GM18907 (cell line): ENCODE measurements around the gene NMT1.

Source experiments
- ATAC-seq: cut with Tn5 transposase; IDR thresholded peaks from one replicate; pipeline ENCODE4 v1.9.1; 2021; ENCODE audit warnings: mild to moderate bottlenecking, moderate library complexity; ENCODE audit not compliant: unreplicated experiment

The NMT1 gene

GRCh38 chr17:45104029-45104428 lies 42.9 kb downstream of the NMT1 start:
- no peak for ATAC-seq

DNA sequence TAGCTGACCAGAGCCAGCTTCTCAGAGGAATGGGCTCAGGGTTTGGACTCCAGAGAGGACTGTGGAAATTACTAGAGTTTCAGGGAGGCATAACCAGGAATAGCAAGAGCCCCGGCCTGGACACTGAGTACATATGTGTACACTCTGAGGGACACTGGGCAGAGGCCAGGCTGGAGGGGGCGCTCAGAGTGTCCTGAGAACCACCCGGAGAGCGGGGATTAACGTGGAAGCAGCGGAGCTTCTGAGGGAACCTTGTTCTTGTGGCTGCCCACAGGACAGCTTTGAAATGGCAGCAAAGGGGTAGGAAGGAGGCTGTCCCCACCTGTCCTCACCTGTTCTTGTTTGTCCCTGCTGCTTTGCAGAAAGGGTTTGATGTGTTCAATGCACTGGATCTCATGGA lies 43.4 kb downstream of the NMT1 start:
- ATAC-seq: no peak

- ATAC-seq: no peak
Observed at GRCh38 chr17:45104907-45105624, 43.9 kb downstream of the NMT1 start.

DNA sequence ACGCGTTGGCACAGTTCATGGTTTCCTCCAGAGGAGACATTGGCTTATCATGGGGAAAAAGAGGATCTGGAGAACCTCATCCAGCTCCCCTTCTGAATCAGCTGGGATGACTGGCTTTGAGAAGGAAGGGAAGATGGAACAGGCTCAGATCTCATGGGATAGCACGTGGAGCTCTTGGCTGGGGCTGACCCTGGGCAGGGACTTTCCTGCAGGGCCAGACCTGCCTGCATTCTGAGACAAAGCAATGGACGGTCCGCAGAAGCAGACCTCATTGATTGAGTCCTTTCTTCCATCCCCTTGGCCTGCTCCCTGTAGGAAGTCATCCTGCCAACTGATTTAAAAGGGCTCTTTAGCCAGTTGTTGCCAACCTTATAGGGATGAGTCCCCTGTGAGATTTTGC lies 45.0 kb downstream of the NMT1 start:
- no peak for ATAC-seq

DNA sequence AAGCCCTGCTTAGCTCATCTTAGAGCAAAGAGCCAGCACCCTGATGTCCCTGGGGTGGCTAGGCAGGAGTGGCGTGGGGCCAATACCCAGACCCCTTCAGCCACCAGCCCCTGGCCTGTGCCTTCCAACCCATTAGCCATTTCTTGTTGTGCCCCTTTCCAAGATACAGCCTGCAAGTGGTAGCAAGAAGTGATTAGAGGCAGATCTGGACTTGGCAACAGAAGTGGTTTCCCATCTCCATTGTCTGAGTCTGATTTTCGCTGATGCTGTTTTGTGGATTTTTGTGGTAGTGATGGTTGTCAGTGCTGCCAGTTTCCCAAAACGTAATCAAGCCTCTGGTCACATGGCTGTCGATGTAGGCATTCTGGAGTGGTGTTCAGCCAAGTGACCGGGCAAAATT lies 45.5 kb downstream of the NMT1 start:
- no peak for ATAC-seq

GRCh38 chr17:45107293-45108010 lies 46.3 kb downstream of the NMT1 start:
- ATAC-seq: no peak

DNA sequence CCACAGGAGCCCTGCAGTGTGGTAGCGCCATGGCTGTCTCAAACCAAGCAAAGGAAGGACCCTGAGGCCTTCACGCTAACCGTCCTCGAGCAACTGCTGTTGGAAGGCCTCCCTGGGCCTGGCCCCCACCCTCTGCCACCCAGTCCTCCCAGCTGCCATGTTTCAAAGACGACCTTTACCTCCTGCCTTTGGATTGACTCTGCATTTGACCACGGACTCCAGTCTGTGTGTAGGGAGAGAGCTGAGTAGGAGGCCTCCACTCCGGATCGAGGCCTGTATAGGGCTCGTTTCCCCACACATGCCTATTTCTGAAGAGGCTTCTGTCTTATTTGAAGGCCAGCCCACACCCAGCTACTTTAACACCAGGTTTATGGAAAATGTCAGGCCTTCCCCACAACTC lies 46.9 kb downstream of the NMT1 start:
- ATAC-seq: no peak

DNA sequence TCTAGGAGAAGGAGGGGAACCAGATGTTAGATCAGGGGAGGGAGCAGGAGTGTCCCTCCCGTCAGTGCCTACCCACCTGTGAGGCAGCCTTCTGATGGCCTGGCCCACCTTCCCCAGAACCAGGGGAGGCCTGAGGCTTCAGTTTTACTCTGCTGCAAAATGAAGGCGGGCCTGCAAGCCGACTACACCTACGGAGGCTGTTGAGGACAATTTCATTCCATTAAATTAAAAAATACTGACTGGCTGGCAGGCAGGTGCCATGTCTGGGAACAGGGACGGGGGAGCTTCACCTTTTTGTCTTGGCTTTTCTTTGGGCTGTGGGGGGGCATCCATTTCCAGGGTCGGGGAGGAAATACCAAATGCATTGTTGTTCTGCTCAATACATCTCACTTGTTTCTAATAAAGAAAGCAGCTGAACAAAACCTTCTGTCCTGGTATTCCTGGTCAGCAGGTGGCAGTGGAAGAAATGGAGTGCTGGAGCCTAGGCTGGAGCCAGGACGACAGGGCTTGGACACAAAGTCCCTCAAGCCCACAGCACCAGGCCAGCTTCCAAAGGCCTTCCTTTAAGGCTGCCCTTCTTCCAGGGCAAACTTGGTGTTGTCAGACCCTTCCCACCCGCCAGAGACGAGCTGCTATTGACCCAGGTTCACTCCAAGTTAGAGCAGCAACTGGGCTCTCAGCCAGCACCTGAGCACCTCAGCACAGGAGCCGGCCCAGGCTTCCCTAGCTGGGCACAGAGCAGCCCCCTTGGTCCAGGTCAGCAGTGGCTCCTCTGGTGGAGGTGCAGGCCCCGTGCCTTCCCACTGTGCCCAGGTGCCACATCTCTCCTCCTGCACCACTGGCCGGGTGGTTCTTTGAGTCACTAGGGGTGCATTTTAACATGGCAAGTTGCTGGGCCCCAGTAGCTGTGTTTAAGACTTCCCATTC lies 47.7 kb downstream of the NMT1 start:
- no peak for ATAC-seq

DNA sequence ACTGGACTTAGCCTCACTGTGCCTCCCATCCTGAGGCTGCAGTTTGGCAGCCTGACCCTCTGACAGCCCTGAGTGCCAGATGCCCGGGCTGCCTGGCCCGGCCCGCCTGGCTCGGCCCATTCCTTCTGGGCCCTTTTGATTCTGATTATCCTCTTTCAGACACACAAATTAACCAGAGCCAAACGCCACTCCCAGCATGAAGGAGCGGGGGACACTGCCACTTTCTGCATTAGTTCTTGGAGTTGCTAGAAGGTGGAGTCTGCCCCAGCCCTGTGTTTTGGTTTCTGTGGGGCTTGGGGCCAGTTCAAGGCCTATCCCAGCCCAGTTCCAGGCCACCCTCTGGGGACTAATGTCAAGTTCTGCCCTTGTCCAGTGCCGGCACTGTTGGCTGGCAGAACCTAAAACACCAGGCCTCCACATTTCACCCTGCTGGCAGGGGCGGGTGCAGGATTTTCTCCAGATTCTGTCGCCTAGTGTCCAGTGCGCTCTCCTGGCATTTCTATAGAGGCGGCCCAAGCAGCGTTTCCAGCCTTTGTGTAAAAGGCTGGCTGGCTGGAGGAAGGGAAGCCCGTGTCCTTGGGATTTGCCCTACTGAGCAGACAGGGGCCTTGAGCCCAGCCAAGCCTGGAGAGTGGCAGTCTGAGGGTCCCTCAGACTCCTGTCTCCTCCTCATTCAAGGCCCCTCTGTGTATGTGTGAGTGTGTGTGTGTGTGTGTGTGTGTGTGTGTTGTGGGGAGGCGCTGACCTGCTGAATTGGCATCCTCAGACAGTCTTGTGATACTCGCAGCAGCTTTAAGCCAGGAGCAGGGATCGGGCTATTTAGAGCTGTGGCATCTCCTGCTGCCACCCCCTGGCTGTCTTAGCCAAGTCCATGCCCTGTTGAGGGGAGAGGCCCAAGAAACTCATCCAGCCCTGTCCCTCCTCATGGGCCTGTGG lies 49.8 kb downstream of the NMT1 start:
- no peak for ATAC-seq

- no peak for ATAC-seq
Observed at GRCh38 chr17:45111850-45112249, 50.7 kb downstream of the NMT1 start.

- no peak for ATAC-seq
Observed at GRCh38 chr17:45112559-45113423, 51.7 kb downstream of the NMT1 start.

- no peak for ATAC-seq
Observed at GRCh38 chr17:45113424-45113754, 52.3 kb downstream of the NMT1 start.

DNA sequence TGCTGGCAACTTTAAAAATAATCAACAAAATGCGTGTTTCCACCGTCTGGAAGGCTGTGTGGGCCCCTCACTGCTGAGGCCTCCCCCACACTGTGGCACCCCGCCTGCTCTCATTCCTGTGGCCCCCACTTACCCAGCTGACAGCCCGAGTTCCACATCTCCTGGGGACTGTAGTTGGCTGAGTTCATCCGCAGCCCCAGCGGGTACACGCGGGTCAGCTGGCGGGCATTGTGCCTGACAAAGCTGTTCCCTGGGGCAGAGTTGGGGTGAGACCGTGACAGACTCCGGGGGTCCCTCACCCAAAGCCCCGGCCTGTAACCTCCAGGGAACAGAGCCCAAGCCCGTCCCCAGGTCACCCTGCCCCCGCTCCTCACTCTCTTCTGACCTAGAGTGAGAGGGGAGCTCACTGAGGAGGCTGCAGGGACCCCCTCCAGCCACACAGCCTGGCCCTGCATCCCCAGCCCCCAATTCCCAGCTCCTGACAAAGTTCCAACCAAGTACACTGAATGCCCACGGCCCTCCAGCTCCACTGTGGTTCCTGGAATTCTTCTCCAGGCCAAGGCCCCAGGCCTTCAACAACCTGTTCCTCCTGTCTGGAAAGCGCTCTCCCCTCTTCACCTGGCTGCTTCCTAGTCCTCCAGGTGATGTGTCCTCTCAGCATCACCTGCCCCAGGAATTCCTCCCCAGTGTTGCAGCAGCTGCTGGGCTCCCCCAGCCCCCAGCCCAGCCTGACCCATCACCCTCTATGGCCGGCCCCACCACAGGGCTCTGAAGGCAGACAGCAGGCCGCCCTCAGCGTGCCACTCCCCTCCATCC lies 53.2 kb downstream of the NMT1 start:
- no peak for ATAC-seq

GRCh38 chr17:45115015-45115625 lies 54.0 kb downstream of the NMT1 start:
- no peak for ATAC-seq

GRCh38 chr17:45115871-45116270 lies 54.8 kb downstream of the NMT1 start:
- no peak for ATAC-seq

- no peak for ATAC-seq
Observed at GRCh38 chr17:45116434-45117016, 55.4 kb downstream of the NMT1 start.

DNA sequence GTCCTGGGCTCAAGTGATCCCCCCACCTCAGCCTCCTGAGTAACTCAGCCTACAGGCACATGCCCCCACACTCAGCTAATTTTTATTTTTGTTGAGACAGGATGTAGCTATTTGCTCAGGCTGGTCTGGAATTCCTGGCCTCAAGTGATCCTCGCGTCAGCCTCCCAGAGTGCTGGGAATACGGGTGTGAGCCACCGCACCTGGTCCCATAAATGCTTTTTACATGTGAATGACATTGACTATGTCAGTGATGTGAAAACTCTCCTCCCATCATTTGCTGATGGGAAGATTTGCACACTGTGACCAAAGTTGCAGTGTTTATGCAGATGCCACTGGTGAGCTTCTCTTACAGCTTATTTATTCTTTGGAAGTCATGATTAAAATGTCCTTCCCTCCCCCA lies 56.2 kb downstream of the NMT1 start:
- no peak for ATAC-seq
